ENCODE data around the gene PAK4. TPM values are rescaled to one million over a fixed set of nuclear protein-coding genes. Genes with fewer than 3 reads are reported as not detected.

The PAK4 gene
- total and polyA plus RNA-seq, 9 of the 15 experiments (the other 6 are each of a cell fraction or from before 2014, with no cell fraction given) = 0.21 to 33.5 (median 5.8) TPM

GRCh38 chr19:39125554-39126311 is at the start of gene PAK4 (continued):
- TF ChIP-seq ZBTB11 (CRISPR knock-in tag; IDR thresholded peaks at IDR 0.05) (0 out of 6 replicates have a peak, but pooled peaks of 1 of the 3 experiments have one; percentile 34), SUPT5H (IDR thresholded peaks at IDR 0.05) (peak; percentile 92), KLF13 (tag; IDR thresholded peaks at IDR 0.05; ENCODE audit: borderline replicate concordance, low read depth) (peak; percentile 97), SNRNP70 (optimal IDR thresholded peaks at IDR 0.05; ENCODE audit: low read depth, low read length) (no peak), MNT (conservative IDR thresholded peaks at IDR 0.05) (peak; percentile 76 to 86; a peak in 3 of 4 replicates), ZNF57 (CRISPR knock-in tag; IDR thresholded peaks at IDR 0.05) (no peak), GABPA (tag; conservative IDR thresholded peaks at IDR 0.05; ENCODE audit: low read depth) (peak; percentile 74), ZFP91 (CRISPR knock-in tag; IDR thresholded peaks at IDR 0.05) (no peak), SNIP1 (IDR thresholded peaks at IDR 0.05; ENCODE audit: low read depth) (no peak), HNRNPLL (IDR thresholded peaks at IDR 0.05; ENCODE audit: low read depth, low read length, poor library complexity, severe bottlenecking) (peak; percentile 30), FOXA3 (CRISPR knock-in tag; conservative IDR thresholded peaks at IDR 0.05 in 1 of 2, IDR thresholded peaks at IDR 0.05 in 1 of 2) (no peak), CHD4 (IDR thresholded peaks at IDR 0.05; ENCODE audit: insufficient read depth, insufficient replicate concordance, low read depth, low read length, poor library complexity, severe bottlenecking) (no peak), SMAD3 (CRISPR knock-in tag; conservative IDR thresholded peaks at IDR 0.05) (peak; percentile 77; the same call in 1 of the 2 replicates), NR2F6 (CRISPR knock-in tag; IDR thresholded peaks at IDR 0.05) (peak; percentile 86; the same call in 1 of the 2 replicates), CBX8 (IDR thresholded peaks at IDR 0.05; ENCODE audit: borderline replicate concordance, extremely low read depth, low read depth, low read length, poor library complexity, severe bottlenecking) (no peak), DMBX1 (CRISPR knock-in tag; IDR thresholded peaks at IDR 0.05; ENCODE audit: borderline replicate concordance) (peak; percentile 36; the same call in 1 of the 2 replicates), YY1 (IDR thresholded peaks at IDR 0.05; ENCODE audit: borderline replicate concordance in 1 of 3, control insufficient read depth in 1 of 3, extremely low read depth in 1 of 3, insufficient read depth in 3 of 3, insufficient read length in 1 of 3, insufficient replicate concordance in 2 of 3, low read depth in 1 of 3, low read length in 2 of 3) (peak; percentile 86 to 96 (median 95))
